NCI-H1092 (cell line): Measurements from ENCODE around the gene GAPVD1.
A peak's percentile ranks its signal among the peaks of the same experiment; 100 is the strongest.
"Not testable (repeated sequence)": the region's sequence is repeated elsewhere in the genome, so short reads cannot be mapped to it uniquely, and the experiment has no call there.

ENCODE experiments used
- DNase-seq: peaks from one replicate; lab custom pipeline; 2025; lab: John Stamatoyannopoulos, UW

Gene GAPVD1

DNA sequence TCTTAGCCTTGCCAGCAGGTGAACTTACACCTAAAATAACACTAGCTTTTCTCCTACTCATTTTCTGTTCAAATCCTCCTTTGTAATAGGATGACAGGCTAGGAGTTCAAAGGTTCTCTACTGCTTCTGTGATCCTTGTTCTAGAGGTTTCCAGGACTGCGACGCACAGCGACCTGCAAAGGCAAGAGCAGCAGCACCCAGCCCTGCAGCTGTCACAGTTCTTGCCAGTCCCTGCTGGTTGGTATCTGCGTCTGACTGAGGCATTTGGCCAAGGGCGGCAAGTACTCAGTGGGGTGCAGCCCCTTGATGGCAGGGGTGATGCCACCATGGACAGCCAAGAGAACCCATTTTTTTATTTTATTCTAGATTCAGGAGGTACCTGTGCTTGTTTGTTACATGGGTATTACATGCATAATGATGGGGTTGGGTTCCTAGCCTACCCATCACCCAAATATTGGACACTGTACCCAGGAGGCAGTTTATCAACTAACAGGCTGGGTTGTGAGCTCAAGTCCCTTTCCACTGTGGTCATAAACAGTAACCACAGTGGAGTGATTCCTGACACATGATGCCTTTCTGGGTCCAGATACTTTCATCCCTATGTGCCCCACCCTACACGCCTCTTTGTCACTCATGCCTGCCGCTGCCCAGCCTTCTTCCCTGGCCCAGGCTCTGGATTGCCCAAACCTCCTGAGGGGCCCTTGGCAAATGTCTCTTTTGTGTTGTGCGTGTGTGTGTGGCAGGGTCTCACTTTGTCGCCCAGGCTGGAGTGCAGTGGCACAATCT, 111.0 kb downstream of the GAPVD1 start:
- no peak for DNase-seq

DNA sequence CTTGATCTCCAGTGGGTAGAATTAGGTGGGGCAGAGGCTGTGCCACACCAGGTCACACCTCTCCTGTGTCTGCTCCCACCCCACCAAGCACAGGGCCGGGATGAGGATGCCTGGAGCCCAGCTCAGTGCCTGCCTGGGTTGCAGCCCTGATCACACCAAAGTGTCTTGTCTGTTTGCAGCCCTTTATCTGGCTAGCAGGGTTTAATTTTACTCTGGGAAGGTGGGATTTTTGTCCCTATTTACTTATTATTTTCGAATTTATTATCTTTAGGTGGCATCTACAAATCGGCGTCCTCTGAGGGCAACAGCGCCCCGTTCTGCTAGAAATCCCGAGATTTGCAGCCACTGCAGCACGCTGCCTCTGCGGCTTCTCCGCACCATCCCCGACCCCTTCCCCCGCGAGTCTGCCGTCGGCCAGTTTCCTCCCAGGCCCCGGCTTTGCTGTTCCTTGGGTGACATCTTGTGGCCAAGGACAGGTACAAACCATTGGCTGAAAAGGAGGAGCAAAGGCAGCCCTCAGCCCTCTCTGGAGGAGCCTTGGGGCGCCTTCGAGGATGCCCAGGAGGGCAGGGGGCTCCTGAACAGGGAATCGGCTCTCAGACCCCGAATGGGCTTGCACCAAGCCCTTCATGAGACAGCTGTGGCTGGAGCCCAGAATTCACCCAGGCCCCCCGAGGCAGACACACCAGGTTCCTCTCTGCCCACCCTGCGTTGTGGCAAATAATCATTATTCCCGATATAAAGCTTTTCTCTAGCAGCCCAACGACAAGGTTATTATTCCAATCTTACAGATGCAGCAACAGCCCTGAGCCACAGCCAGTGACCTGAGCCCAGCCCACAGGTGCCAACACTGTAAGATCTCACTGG, 113.0 kb downstream of the GAPVD1 start:
- DNase-seq: peak; percentile 68

- DNase-seq: no peak
Observed at GRCh38 chr9:125375820-125376219, 114.2 kb downstream of the GAPVD1 start.

GRCh38 chr9:125376261-125377226, 114.9 kb downstream of the GAPVD1 start:
- DNase-seq: no peak

- DNase-seq: no peak
Observed at GRCh38 chr9:125377584-125378250, 116.1 kb downstream of the GAPVD1 start.

- no peak for DNase-seq
Observed at GRCh38 chr9:125378778-125379177, 117.2 kb downstream of the GAPVD1 start.

- DNase-seq: no peak
Observed at GRCh38 chr9:125379208-125379607, 117.6 kb downstream of the GAPVD1 start.

GRCh38 chr9:125380406-125380805, 118.8 kb downstream of the GAPVD1 start:
- no peak for DNase-seq

GRCh38 chr9:125387861-125388524, 126.4 kb downstream of the GAPVD1 start:
- no peak for DNase-seq

- DNase-seq: no peak
Observed at GRCh38 chr9:125388978-125389377, 127.4 kb downstream of the GAPVD1 start.

DNA sequence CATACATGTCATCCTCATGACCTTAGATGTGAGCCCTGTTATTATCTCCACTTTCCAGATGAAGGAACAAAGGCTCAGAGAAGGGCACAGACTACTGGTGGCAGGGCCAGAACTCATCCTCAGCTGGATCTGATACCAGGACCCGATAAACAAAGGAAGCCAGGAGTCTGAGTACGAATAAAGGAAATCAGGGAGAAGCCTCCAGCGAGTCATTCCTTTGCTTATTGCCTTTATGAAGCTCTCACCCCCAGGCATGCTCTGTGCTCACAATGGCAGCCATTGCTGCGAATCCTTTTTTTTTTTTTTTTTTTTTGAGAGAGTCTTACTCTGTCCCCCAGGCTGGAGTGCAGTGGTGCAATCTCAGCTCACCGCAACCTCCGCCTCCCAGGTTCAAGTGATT, 130.1 kb downstream of the GAPVD1 start:
- DNase-seq: no peak

- no peak for DNase-seq
Observed at GRCh38 chr9:125393426-125393825, 131.8 kb downstream of the GAPVD1 start.

DNA sequence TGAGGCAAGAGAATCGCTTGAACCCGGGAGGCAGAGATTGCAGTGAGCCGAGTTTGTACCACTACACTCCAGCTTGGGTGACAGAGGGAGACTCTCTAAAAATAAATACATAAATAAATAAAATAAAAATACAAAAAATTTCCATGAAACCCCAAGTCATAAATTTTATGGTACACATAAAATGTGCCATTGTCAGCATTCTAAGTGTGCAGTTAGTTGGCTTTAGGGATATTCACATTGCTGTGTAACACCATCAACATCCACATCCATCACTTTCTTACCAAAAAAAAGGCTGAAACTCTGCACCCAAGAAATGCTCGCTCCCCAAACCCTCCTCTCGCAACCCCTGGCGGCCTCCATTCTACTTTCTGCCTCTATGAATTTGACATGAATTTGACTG, 135.2 kb downstream of the GAPVD1 start:
- DNase-seq: no peak

GRCh38 chr9:125397736-125398135, 136.1 kb downstream of the GAPVD1 start:
- peak; percentile 39 for DNase-seq

- DNase-seq: no peak
Observed at GRCh38 chr9:125398243-125398642, 136.6 kb downstream of the GAPVD1 start.

DNA sequence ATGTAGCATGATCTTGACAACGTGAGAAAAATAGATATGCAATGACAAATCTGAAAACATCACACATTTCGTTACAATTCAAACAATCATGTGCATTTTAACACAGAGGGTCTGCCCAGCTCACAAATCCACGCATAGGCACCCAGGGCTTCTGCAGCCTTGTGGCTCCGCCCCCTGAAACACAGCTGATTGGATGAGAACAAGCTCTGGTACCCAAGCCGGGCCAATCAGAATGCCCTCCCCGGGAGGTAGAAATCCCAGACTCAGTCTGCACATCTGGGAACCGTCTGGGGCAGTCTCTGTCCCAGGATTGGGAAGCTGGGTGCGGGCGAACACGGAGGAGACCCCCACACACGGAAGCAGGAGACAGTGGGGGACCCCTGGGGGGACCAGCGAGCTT, 137.5 kb downstream of the GAPVD1 start:
- no peak for DNase-seq

DNA sequence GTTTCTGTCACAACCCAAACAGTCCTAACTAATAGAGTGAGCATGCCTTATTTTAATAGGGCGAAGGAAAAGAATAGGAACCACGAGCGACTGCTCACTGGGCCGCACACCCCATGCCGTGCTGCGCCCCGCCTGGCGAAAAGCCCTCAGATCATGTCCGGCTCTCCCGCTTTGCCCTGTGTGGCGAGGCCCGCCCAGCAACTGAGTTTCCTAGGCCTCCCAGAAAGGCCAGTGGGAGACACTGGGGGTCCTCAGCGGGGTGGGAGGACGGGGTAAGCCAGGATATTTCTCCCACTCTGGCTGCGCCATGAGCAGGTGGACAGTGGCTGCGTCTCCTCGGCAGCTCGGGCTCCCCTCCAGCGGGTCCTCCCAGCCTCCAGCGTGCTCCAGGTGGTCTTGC, 138.0 kb downstream of the GAPVD1 start:
- DNase-seq: no peak

- not testable (repeated sequence) for DNase-seq
Observed at GRCh38 chr9:125400232-125400631, 138.6 kb downstream of the GAPVD1 start.

- no peak for DNase-seq
Observed at GRCh38 chr9:125400725-125401716, 139.4 kb downstream of the GAPVD1 start.

- no peak for DNase-seq
Observed at GRCh38 chr9:125404733-125405132, 143.1 kb downstream of the GAPVD1 start.
